TTC549 (cell line): ENCODE data around the gene DUSP6.
A peak's percentile ranks its signal among the peaks of the same experiment; 100 is the strongest.
"Not testable (repeated sequence)": the region's sequence is repeated elsewhere in the genome, so short reads cannot be mapped to it uniquely, and the experiment has no call there.

ENCODE experiments used
- FAIRE-seq: peaks from 2 replicates; lab custom pipeline; 2012; peaks lifted over from hg19 to GRCh38; lab: Jason Lieb, UNC

The DUSP6 gene

DNA sequence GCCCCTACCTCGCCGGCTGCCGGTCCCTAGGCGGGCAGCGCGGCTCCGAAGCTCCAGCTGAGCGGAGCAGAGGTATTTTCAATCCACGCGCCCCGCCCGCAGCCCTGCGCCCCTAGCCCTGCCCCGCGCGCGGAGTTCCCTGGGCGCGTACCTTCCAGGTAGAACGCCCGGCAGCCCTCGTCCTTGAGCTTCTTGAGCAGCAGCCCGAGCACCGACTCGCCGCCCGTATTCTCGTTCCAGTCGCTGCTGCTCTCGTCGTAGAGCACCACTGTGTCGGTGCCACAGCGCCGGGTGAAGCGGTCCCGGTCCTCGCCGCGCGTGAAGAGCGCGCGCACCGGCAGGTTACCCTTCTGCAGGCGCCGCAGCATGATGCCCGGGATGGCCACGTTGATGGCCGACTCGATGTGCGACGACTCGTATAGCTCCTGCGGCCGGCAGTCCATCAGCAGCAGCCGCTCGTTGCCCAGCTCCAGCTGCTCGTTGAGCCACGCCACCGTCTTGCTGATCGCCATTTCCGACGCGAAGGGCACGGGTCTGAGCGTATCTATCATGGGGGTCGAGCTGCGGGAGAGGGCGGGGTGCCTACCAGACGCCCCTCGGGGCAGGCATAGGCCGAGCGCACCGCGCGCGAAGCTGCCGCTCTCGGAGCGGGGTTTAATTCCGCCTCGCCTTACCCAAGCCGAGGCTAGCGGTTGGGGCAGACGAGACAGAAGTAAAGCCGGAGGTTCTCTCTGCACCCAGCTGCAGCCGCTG, 636 bp downstream of the DUSP6 start:
- FAIRE-seq, result no peak

DNA sequence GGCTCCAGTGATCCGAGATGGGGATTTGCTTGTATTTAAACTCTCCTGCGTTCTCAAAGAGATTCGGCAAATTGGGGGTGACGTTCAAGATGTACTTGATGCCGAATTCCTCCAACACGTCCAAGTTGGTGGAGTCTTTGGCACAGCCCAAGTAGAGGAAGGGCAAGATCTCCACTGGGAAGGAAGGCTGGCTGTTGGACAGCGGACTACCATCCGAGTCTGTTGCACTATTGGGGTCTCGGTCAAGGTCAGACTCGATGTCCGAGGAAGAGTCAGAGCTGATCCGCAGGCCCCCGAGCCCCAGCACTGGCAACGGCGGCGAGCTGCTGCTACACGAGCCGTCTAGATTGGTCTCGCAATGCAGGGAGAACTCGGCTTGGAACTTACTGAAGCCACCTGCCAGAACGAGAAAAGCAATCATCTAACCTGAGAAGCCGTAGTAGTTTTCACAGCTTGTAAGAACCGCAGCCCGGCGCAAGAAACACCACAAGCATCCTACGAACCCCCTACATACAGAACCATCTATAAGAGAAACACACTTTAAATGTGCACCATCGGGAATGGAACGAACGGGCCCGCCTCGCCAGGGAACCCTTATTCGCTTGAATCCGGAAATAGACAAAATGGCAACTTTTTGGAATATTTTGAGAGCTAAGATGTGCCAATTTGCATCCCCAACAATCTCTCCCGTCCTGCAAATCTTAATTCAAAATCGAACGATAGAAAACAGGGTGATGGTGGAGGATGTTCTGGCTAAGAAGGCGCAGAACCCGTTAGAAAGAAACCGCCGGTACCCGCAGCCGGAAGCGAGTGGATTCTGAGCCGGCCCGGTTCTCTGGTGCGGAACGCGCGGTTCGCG, 1.4 kb downstream of the DUSP6 start:
- no peak for FAIRE-seq

DNA sequence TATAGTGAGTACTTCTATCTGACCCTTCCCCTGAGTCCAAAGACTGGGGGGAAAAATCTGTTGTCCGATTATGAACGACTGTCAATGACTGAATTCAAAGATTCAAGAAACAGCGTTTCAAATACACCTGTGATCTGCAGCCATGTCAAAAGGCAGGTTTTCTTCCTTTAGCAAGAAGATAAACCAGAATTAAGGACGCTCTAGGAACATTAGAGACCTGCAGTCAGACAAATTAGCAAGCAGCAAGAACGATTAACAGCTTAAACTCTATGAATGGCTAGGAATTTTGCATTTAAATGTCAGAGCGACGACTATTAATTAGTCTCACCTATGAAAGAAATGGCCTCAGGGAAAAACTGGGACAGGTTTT, 2.1 kb downstream of the DUSP6 start:
- no peak for FAIRE-seq

DNA sequence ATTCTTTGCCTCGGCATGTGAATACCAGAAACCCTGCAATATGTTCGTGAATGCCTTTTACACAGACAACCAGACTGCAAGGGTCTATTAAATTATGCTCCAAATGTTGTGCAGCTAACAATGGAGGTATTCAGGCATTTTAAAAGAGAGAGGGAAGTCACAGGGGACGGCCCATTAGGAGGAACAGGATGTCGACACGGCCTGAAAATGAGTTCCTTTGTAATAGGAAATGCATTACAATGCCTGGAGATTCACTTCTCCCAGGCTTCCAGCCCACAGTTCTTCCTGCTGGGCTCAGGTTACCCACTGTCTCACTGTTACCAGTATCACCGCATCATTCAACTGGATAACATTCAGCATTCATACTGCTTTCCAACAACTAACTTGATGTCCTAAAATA, 2.5 kb downstream of the DUSP6 start:
- no peak for FAIRE-seq

DNA sequence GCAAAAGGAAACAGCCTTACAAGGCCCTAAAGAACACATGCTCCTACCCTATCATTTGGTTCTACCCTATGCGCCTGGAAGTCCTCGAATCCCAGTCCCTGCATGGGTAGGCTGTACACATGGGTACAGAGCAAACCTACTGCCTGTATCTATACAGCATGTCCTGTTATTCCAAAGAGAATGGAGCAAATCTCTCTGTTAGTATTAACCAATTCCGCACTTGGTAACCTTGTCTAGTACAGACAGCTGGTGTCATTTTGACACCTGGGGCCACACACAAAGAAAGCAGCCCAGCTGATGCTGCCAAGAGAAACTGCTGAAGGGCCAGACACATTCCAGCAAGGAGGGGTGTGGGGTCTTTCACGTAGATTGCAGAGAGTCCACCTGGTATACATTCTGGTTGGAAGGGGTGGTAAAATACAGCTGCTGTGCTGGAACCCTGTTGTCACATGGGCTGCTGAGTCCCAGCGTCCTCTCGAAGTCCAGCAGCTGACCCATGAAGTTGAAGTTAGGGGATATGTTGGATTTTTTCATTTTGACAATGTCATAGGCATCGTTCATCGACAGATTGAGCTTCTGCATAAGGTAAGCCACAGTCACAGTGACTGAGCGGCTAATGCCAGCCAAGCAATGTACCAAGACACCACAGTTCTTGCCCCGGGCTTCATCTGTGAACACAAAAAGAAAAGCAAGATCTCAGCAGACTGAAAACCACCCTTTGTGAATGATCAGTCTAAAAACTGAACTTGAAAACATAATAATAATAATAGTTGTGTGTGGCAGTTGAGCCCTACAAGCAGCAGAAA, 3.2 kb downstream of the DUSP6 start:
- FAIRE-seq, result no peak

DNA sequence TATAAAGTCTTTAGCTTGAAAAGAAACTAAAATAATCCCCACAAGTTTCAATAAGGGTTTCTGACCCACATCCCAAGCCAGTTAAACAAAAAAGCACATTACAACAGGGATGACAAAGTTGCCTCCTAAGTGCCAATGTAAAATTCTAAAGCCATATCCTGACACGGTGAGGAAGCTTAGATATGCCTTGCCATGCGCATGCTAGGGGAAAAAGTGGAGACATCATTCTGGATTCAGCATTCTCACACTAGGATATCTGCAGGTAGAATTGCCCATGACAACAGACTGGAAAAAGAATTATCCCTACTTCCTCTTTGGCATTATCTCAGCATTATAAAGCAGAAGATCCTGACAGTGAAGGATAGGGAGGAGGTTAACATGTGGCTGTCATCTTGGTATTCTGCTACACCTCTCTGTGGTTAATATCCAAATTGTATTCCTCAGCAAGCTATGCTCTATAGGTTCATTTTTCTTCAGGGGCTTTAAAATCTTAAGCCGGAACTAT, 4.9 kb downstream of the DUSP6 start:
- FAIRE-seq, result no peak

DNA sequence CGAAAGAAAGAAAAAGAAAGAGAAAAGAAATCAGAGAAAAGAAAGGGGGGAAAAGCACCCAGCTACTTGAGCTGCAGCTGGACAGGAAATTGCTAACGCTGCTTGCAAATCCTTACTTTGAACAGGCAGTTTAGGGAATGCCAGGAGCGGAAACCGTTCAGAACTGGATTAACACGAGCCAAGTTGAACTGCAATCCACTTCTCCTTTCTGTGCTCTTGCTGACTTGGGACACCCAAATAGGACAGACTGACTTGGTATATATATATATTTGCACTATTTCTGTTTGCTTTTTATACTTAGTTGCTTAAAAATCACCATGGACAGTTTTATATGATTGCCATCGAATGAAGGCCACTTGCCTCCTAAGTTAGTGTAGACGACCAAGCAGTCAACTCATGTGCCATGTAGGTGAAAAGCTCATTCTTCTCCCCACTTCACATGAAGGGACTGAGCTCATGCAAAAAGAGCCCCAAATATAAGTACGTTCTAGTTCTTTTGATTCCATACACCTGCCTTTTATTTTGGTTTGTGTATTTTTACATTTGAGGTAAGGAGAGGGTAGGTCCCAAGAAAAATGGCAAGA, 5.5 kb downstream of the DUSP6 start:
- FAIRE-seq, result no peak

DNA sequence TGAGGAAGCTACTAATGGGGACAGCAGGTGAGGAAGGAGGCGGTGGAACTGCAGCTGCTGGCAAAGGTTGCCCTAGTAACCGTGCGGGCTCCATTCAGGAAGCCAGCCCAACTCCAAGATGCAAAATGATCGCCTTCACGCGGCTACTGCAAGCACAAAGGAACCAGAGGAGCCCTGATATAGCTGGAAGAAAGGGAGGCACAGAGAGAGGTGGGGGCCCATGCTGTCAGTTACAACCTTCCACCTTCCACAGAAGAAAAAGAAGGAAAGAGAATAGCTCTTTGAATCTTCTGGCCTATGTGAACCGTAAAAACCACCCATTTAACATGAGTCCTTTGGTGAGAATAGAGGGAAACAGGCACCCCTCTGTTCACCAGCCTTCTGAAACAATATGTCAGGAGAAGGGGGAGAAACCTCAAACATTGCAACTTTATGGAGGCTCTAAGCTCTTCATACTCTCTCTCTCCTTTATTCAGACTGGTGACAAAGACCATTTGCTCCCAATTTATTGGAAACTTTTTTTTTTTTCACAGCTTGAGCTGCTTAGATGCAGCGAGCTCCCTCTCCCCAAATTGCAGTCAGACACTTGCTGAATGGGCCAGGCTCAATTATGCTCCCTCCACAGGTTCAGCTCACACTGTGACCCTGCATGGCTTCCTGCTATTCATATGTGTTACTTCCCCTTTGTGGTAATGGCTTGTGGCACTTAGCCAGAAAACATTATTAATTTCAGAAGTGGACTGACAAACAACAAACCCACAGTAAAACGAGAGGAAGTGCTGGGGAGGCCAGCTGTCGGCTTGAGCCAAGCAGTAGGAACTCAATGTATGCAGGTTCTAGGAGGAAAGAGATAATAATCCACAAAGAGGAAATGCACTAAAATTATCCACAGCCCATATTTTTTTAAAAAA, 6.2 kb downstream of the DUSP6 start:
- FAIRE-seq, result peak; percentile 80

DNA sequence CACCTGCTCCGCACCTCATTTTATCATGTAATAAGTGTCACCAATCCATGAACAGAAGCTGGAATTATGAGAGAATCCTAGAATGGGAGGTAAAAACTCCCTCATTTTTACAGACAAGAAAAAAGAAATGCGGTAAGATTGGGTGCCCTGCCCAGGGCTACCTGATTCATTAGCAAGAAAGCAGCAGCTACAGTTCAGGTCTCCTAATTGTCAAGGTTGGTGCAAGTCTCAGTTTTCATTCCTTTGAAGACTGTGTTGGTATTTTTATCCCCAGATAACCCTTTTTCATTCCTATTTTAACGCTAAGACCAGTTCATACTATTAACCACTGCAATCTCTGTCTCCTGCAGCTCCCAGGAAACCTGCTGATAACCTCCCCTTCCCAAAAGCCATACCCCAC, 6.9 kb downstream of the DUSP6 start:
- no peak for FAIRE-seq

DNA sequence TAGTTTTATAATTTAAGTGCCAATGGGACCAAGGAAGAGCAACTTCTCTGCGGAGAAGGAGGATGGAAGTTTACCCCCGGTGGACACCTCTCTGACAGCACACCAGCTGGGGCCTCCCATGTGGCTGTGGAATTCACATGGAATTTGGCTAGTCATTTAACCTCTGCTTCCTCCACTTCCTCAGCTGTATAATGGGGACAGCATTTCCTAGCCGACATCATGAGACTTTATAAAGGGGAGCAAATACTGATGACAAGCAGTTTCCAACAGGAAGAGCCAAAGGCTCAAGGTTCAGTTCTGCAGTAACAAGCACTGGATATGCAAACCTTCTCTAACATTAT, 7.5 kb downstream of the DUSP6 start:
- FAIRE-seq, result no peak

DNA sequence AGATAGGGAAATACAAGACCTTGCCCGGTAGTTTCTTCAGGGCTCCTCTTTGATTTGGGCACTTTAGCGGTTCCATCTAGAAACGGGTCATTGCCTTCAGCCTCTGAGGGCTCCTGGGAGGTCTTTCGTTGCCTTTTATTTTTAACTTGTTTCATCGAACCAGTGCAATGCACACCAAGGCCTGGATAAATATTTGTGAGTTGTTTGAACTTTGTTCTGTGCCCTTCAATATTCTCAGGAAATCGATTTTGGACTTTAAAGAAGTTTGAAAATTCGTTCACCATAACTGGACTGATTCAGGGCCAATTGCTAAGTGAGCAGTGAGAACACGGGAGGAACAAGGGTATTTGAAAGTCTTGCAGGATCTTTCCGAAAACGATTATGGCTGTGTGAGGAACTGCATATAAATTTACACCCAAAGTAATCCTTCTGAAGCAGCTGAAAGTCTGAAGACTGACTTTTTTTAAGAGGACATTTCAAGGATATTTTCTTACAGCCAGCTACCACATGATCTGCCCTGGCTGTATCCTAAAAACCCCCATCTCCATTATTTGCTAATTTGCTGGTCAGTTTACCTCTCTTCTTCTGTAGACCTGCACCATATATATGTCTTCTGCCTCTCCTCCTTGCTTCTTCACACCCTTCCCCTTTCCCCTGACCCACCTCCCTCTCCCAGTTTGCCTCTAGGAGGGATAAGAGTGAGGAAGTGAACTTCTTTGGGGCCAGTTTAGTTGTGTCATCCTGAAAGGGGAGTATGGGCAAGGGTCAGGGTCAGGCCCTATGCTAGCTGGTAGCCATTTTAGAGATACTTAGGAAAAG, 8.0 kb downstream of the DUSP6 start:
- FAIRE-seq, result peak; percentile 91

DNA sequence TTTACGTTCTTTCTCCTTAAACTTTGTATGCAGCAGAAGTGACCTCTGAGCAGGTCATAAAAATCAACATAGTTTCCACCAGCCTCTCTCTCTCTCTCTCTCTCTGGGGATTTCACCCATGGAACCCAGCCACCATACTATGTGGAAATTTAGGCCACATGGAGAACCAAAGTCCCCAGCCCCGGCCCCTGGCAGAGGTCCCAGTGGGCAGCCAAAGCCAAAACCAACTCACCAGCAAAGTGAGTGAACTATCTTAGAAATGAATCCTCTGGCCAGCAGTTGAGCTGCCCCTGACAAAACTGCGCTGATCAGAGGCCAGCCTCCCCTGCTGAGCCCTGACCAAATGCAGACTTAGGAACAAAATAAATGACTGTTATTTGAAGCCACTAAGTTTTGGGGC, 9.2 kb downstream of the DUSP6 start:
- FAIRE-seq, result no peak

DNA sequence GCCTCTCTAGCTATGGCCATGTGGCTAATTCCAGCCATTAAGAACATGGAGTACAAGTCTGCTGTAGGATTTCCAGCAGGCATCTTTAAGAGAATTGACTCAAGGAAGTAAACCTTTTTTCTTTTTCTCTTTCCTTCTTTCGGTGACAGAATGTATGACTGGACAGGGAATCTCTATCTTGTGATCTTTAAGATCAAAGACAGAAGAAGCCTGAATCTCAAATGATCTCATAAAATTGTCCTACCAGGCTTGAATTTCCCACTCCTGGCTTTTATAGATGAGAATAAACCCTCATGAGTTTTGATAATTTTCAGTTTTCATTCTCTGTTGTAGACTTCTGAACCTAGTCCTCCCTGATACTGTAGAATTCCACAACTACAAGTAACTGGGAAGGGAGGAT, 11.4 kb downstream of the DUSP6 start:
- no peak for FAIRE-seq

DNA sequence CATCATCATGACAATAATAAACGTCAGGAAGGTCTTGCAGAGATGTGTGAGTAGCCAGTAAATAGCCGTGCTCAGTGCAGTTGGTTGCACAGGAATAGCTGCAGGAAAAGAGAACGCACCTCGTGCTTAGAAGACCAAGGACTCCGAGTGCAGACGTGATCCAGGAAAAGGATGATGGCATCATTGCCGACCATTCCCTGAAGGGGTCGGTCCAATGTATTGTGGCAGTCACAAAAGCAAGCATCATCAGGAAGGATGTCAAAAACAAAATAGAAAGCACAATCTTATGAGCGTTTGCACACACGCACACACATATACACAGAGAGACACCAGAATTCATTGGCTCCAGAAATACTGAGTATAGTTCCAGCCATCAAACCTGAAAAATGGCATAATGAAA, 12.8 kb downstream of the DUSP6 start:
- no peak for FAIRE-seq

DNA sequence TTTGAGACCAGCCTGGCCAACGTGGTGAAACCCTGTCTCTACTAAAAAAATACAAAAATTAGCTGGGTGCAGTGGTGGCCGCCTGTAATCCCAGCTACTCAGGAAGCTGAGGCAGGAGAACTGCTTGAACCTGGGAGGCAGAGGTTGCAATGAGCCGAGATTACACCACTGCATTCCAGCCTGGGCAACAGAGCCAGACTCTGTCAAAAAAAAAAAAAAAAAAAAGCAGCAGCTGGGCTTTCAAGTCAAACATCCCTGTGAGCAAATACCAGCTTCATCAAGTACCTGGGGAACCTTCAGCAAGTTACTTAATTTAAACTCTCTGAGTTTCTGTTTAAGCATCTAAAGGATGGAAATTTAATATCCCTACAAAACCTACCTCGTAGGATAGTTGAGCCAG, 15.2 kb downstream of the DUSP6 start:
- not testable (repeated sequence) for FAIRE-seq

DNA sequence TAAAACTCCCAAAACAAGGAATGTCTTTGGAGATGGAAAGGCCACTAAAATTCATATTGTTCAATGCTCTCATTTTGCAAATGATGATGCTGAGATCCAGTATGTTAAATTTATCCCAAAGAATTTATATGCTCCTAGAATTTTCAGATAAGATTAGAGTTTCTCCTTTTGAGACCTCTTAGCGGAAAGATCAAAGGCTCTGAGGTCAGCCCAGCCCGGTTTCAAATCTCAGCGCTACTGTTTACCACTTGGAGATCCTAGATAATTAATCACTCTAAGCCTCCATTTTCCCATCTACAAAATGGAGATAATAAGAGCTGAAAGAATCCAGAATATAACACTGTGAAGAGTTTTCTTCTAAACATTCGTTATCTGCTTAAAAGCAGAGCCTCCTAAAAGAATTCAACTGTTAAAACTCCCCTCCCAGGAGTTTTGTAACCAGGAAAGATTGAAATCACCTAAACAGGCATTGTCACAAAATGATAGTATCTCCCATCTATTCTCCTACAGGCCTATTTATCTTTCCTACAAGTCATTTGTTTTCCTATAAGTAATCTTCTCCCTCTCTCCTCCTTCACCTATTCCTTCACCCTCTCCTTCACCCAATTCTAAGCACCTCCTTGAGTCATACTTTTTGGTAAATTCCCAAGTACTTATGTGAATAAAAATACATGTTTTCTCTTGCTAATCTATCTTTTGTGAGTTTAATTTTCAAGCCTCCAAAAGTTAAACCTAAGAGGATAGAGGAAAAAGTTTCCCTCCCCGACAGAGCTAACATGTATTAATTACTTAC, 16.7 kb downstream of the DUSP6 start:
- FAIRE-seq, result no peak

DNA sequence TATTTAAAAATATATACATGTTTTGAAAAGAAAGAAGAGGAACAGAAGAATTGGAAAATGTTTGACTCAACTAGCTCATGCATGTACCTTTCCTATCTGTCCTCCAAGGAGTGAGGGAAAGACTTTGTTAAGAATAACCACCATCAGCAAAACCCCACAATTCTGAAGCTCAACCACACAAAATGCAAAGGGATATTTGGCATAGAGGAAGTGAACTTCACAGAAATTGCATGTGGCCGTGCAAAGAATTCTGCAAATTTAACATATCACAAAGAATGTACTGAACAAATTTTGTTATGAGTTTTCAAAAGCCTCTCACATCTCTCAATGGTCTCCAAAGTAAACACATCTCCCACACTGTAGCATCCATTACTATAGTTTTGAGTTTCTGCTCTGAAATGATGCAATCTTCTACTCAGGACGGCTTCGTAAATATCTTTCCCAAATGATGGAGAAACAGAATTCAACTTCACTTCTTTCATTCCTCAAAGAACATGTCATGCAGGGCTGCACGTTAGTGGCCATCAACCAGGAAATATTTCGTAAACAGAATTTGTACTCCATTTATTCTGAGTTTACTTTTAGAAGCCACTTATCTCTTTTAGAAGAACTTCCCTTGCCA, 17.6 kb downstream of the DUSP6 start:
- FAIRE-seq, result no peak

DNA sequence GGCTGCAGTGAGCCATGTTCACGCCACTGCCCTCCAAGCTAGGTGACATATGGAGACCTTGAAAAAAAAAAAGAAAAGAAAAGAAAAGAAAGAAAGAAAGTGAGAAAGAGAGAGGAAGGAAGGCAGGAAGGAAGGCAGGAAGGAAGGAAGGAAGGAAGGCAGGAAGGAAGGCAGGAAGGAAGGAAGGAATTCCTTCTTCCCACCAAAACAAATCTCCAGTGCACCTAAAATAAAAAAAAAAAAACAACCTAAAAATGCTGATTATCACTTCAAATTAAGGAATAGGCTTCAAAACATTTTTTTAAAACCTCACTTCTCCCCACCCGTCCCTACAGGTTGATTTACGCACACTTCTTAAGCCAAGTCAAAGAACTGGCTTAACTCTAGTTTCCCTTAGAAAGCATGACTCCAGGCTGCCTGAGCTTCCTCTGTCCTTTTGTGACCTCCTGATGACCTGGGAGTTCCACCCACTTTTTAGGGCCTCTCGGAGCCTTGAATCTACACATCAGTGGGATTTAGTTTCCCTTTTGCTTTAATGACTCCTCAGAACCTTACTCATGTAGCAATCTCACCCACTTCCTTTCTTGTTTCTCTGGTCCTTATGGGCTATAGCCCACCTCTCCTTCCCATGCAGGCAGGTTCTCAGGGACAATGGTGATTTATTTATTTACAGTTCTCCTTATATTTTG, 18.6 kb downstream of the DUSP6 start:
- FAIRE-seq, result no peak
